ENCODE measurements around the gene PRXL2A.
A peak's percentile ranks its signal among the peaks of the same experiment; 100 is the strongest.

The PRXL2A gene

DNA sequence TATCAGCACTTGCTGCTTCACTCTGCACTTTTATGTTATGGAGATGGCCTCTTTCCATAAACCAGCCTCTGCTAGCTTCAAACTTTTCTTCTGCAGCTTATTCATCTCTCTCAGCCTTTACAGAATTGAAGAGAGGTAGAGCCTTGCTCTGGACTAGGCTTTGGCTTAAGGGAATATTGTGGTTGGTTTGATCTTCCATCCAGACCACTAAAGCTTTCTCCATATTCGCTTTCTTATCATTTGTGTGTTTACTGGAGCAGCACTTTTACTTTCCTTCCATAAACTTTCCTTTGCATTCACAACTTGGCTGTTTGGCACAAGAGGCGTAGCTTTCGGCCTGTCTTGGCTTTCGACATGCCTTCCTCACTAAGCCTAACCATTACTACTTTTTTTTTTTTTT lies 28.2 kb upstream of the PRXL2A start:
- H3K4me1 ChIP-seq (ENCODE audit: control insufficient read depth, insufficient read depth, low read length): no peaks in the 10 kb centered on the region
- TF ChIP-seq ZNF248 (tag by site-specific recombination; IDR thresholded peaks at IDR 0.05): no peak
- peak; percentile 72 for TF ChIP-seq PRDM1 (tag by site-specific recombination; IDR thresholded peaks at IDR 0.05)
- ChIA-PET POLR2A (no interaction called here), CTCF (interaction anchor here (0.5 to 1.3 kb wide), 4 partner anchors 63 to 1135 kb away, joined by 3 to 9 read pairs (median 4); no protein-coding TSS in a partner anchor)
- no peak overlapping the region for H3K27ac ChIP-seq (ENCODE audit: extremely low read depth, low read depth, low read length)
- no peaks in the 10 kb centered on the region for H3K36me3 ChIP-seq (ENCODE audit: control insufficient read depth in 2 of 2, insufficient read depth in 1 of 2, low read length in 2 of 2)
- no peak overlapping the region for H3K4me3 ChIP-seq (ENCODE audit: low read depth, low read length)
- H3K9me3 ChIP-seq (ENCODE audit: control insufficient read depth, insufficient read depth, low read depth, low read length): no peaks in the 10 kb centered on the region

DNA sequence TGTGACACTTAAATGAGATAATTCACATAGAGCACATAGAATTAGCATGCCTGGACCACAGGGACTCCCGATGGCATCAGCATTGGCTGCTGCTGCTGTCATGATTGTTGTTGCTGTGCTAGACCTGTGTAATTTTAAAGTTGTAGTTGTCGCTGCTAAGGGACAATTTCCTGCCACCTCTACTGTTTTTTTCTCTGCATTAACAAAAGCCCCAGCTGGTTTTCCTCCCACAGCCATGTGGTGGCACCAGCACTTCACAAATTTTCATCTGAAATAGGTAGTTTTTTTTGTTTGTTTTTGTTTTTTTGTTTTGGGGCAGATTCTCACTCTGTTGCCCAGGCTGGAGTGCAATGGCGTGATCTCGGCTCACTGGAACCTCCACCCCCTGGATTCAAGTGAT lies 25.4 kb upstream of the PRXL2A start:
- ChIA-PET POLR2A (no interaction called here), CTCF (interaction anchor here (0.5 to 2.2 kb wide), 13 partner anchors 10 to 896 kb away, joined by 3 to 26 read pairs (median 4); no protein-coding TSS in a partner anchor)
- H3K9me3 ChIP-seq (ENCODE audit: control insufficient read depth, insufficient read depth, low read depth, low read length): no peaks in the 10 kb centered on the region
- H3K4me3 ChIP-seq (ENCODE audit: low read depth, low read length): no peak overlapping the region
- H3K36me3 ChIP-seq (ENCODE audit: control insufficient read depth in 2 of 2, insufficient read depth in 1 of 2, low read length in 2 of 2): no peaks in the 10 kb centered on the region
- H3K27ac ChIP-seq (ENCODE audit: extremely low read depth, low read depth, low read length): no peak overlapping the region
- TF ChIP-seq ZNF654 (tag by site-specific recombination; IDR thresholded peaks at IDR 0.05; ENCODE audit: low read depth) (peak; percentile 91), ZNF133 (tag by site-specific recombination; IDR thresholded peaks at IDR 0.05) (no peak), ZNF664 (tag by site-specific recombination; IDR thresholded peaks at IDR 0.05) (0 out of 2 replicates have a peak, but pooled peaks have one; percentile 37)
- TF ChIP-seq, protein P1, sequence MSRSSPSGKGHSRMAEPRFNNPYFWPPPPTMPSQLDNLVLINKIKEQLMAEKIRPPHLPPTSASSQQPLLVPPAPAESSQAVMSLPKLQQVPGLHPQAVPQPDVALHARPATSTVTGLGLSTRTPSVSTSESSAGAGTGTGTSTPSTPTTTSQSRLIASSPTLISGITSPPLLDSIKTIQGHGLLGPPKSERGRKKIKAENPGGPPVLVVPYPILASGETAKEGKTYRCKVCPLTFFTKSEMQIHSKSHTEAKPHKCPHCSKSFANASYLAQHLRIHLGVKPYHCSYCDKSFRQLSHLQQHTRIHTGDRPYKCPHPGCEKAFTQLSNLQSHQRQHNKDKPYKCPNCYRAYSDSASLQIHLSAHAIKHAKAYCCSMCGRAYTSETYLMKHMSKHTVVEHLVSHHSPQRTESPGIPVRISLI (tag by site-specific recombination; IDR thresholded peaks at IDR 0.05): peak; percentile 97
- TF ChIP-seq, protein P2, sequence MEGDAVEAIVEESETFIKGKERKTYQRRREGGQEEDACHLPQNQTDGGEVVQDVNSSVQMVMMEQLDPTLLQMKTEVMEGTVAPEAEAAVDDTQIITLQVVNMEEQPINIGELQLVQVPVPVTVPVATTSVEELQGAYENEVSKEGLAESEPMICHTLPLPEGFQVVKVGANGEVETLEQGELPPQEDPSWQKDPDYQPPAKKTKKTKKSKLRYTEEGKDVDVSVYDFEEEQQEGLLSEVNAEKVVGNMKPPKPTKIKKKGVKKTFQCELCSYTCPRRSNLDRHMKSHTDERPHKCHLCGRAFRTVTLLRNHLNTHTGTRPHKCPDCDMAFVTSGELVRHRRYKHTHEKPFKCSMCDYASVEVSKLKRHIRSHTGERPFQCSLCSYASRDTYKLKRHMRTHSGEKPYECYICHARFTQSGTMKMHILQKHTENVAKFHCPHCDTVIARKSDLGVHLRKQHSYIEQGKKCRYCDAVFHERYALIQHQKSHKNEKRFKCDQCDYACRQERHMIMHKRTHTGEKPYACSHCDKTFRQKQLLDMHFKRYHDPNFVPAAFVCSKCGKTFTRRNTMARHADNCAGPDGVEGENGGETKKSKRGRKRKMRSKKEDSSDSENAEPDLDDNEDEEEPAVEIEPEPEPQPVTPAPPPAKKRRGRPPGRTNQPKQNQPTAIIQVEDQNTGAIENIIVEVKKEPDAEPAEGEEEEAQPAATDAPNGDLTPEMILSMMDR (tag by site-specific recombination; IDR thresholded peaks at IDR 0.05): peak; percentile 72
- no peaks in the 10 kb centered on the region for H3K4me1 ChIP-seq (ENCODE audit: control insufficient read depth, insufficient read depth, low read length)

DNA sequence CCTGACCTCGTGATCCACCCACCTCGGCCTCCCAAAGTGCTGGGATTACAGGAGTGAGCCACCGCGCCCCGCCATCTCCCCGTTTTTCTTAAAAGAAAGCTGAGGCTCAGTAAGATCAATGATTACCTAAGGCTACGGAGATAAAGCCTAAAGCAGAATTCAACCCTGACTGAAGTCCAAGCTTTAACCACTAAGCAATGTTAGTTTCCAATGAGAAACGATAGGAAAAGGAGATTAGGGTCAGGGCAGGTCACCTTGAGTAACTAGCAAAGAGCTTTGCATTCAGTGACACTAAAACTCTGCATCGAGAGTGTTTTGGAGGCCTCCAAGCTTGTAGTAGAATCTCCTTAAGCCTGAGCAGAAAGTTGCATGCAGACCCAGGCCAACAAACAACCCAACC lies 17.6 kb upstream of the PRXL2A start:
- Histone ChIP-seq H3K27ac (ENCODE audit: extremely low read depth, low read depth, low read length) (no peak overlapping the region), H3K4me1 (ENCODE audit: control insufficient read depth, insufficient read depth, low read length) (no peaks in the 10 kb centered on the region), H3K36me3 (ENCODE audit: control insufficient read depth in 2 of 2, insufficient read depth in 1 of 2, low read length in 2 of 2) (no peaks in the 10 kb centered on the region), H3K4me3 (ENCODE audit: low read depth, low read length) (no peak overlapping the region), H3K9me3 (ENCODE audit: control insufficient read depth, insufficient read depth, low read depth, low read length) (no peaks in the 10 kb centered on the region)
- POLR2A ChIA-PET: interaction anchor here (0.7 kb wide), 1 partner anchor 237 kb away, joined by 4 read pairs; no protein-coding TSS in a partner anchor
- CTCF ChIA-PET: interaction anchor here (0.6 to 1.0 kb wide), 2 partner anchors 9 to 13 kb away, joined by 3 to 5 read pairs; no protein-coding TSS in a partner anchor
- no peak for TF ChIP-seq ZNF423 (tag by site-specific recombination; IDR thresholded peaks at IDR 0.05)
- no peak for TF ChIP-seq ZNF701 (tag by site-specific recombination; IDR thresholded peaks at IDR 0.05)
- TF ChIP-seq ZNF140 (tag by site-specific recombination; IDR thresholded peaks at IDR 0.05): no peak
- no peak for TF ChIP-seq ZFP37 (tag by site-specific recombination; IDR thresholded peaks at IDR 0.05)
- TF ChIP-seq PRDM1 (tag by site-specific recombination; IDR thresholded peaks at IDR 0.05): no peak
- TF ChIP-seq ZFP69B (tag by site-specific recombination; IDR thresholded peaks at IDR 0.05): no peak
- no peak for TF ChIP-seq ZSCAN16 (tag by site-specific recombination; IDR thresholded peaks at IDR 0.05)
- TF ChIP-seq ZNF37A (tag by site-specific recombination; IDR thresholded peaks at IDR 0.05): no peak
- no peak for TF ChIP-seq ZNF239 (tag by site-specific recombination; IDR thresholded peaks at IDR 0.05)

DNA sequence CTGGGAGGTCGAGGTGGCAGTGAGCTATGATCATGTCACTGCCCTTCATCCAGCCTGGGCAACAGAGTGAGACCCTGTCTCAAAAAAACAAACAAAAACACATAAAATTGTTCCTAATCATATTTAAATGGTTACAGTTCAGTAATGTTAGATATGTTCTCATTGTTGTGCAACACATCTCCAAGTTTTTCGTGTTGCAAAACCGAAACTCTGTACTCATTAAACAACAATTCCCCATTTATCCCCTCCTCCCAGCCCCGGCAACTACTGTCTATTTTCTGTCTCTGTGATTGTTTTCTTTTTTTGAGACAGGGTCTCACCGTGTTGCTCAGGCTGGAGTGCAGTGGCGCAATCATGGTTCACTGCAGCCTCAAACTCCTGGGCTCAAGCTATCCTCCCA lies 16.1 kb upstream of the PRXL2A start:
- Histone ChIP-seq H3K36me3 (ENCODE audit: control insufficient read depth in 2 of 2, insufficient read depth in 1 of 2, low read length in 2 of 2) (no peaks in the 10 kb centered on the region), H3K27ac (ENCODE audit: extremely low read depth, low read depth, low read length) (no peak overlapping the region), H3K9me3 (ENCODE audit: control insufficient read depth, insufficient read depth, low read depth, low read length) (no peaks in the 10 kb centered on the region), H3K4me1 (ENCODE audit: control insufficient read depth, insufficient read depth, low read length) (no peaks in the 10 kb centered on the region), H3K4me3 (ENCODE audit: low read depth, low read length) (no peak overlapping the region)
- ChIA-PET CTCF (interaction anchor here (0.7 to 1.1 kb wide), 4 partner anchors 9 to 272 kb away, joined by 3 to 6 read pairs (median 4); no protein-coding TSS in a partner anchor), POLR2A (no interaction called here)
- TF ChIP-seq ZNF600 (tag by site-specific recombination; IDR thresholded peaks at IDR 0.05) (no peak), PRDM1 (tag by site-specific recombination; IDR thresholded peaks at IDR 0.05) (no peak), ZNF785 (tag by site-specific recombination; IDR thresholded peaks at IDR 0.05) (no peak), ZNF214 (tag by site-specific recombination; IDR thresholded peaks at IDR 0.05; ENCODE audit: borderline replicate concordance) (no peak), ZNF596 (tag by site-specific recombination; IDR thresholded peaks at IDR 0.05) (no peak), WT1 (tag by site-specific recombination; IDR thresholded peaks at IDR 0.05) (no peak), ZNF701 (tag by site-specific recombination; IDR thresholded peaks at IDR 0.05) (no peak), IKZF3 (tag by site-specific recombination; IDR thresholded peaks at IDR 0.05) (no peak), ZFP37 (tag by site-specific recombination; IDR thresholded peaks at IDR 0.05) (no peak), SETDB1 (IDR thresholded peaks at IDR 0.05; ENCODE audit: insufficient read length, low read length) (no peak)
